IMR-90 (cell line): ENCODE data around the gene PPP1R16B. TPM values are rescaled to one million over a fixed set of nuclear protein-coding genes. Genes with fewer than 3 reads are reported as not detected.
A peak's percentile ranks its signal among the peaks of the same experiment; 100 is the strongest.

ENCODE experiments used
- ATAC-seq: fragments of 200-7000 bp; cut with Tn5 transposase; 2 replicates; pipeline ENCODE4 v1.9.1; 2020; ENCODE audit warnings: low read depth, mild to moderate bottlenecking, moderate library complexity
- BruUV-seq: library from RNA; stranded (reverse); fragments of 400-500 nt; replicated peaks from 2 replicates; lab custom pipeline; 2021; lab: Mats Ljungman, UMichigan
- CTCF ChIA-PET: fragments of 300-600 bp; formaldehyde crosslinking; extraction: SDS; loops from one replicate; lab custom pipeline; 2021; ENCODE audit warnings: antibody characterized with exemption; lab: Yijun Ruan, JAX
- POLR2A ChIA-PET: fragments of 300-600 bp; sonication (Branson Sonifier 250); formaldehyde crosslinking; loops from one replicate; lab custom pipeline; 2022; ENCODE audit warnings: antibody characterized with exemption; ENCODE audit not compliant: unreplicated experiment; lab: Charles Lee
- DNase-seq: peaks from one replicate; pipeline ENCODE4 v3.0.0; 2013
- H2AFZ ChIP-seq: replicated peaks from 2 replicates; pipeline ENCODE3; 2013; ENCODE audit warnings: low read length, mild to moderate bottlenecking; ENCODE audit not compliant: poor library complexity
- H2AK5ac ChIP-seq: 2 replicates; pipeline ENCODE4 v1.6.1; 2013; ENCODE audit warnings: low read depth, low read length, inconsistent platforms
- H2AK9ac ChIP-seq: replicated peaks from 2 replicates; pipeline ENCODE3; 2013; ENCODE audit warnings: mild to moderate bottlenecking, low read depth, low read length, moderate library complexity; ENCODE audit not compliant: poor library complexity
- H2BK120ac ChIP-seq: 2 replicates; pipeline ENCODE4 v1.6.1; 2013; ENCODE audit warnings: low read depth, low read length, inconsistent platforms
- H2BK15ac ChIP-seq: 3 replicates; pipeline ENCODE4 v1.6.1; 2013; ENCODE audit warnings: low read depth, low read length, inconsistent platforms
- H2BK20ac ChIP-seq: 2 replicates; pipeline ENCODE4 v1.6.1; 2013; ENCODE audit warnings: low read depth, mild to moderate bottlenecking, inconsistent platforms, low read length, moderate library complexity
- H2BK5ac ChIP-seq: 2 replicates; pipeline ENCODE4 v1.6.1; 2013; ENCODE audit warnings: mild to moderate bottlenecking, low read depth, low read length, inconsistent platforms; ENCODE audit not compliant: poor library complexity, severe bottlenecking
- H3K14ac ChIP-seq: replicated peaks from 2 replicates; pipeline ENCODE4 v1.6.1; 2013; ENCODE audit warnings: low read depth, low read length, inconsistent platforms
- H3K18ac ChIP-seq: 2 replicates; pipeline ENCODE4 v1.6.1; 2013; ENCODE audit warnings: low read depth, low read length, control low read depth
- H3K23ac ChIP-seq: 2 replicates; pipeline ENCODE4 v1.6.1; 2013; ENCODE audit warnings: low read depth, low read length, inconsistent platforms
- H3K27ac ChIP-seq: 2 replicates; pipeline ENCODE4 v1.5.1; 2013; ENCODE audit warnings: mild to moderate bottlenecking, control low read depth, low read length; ENCODE audit not compliant: insufficient read depth
- H3K27me3 ChIP-seq: 2 replicates; pipeline ENCODE4 v1.6.1; 2013; ENCODE audit warnings: low read length; ENCODE audit not compliant: control insufficient read depth, insufficient read depth
- H3K36me3 ChIP-seq: 2 replicates; pipeline ENCODE4 v1.6.1; 2013; ENCODE audit warnings: low read length, mixed read lengths; ENCODE audit not compliant: control insufficient read depth, insufficient read depth
- H3K4ac ChIP-seq: 2 replicates; pipeline ENCODE4 v1.6.1; 2013; ENCODE audit warnings: low read depth, low read length, inconsistent platforms
- H3K4me1 ChIP-seq: 2 replicates; pipeline ENCODE4 v1.6.1; 2013; ENCODE audit warnings: low read length, mixed read lengths; ENCODE audit not compliant: control insufficient read depth, insufficient read depth
- H3K4me2 ChIP-seq: 2 replicates; pipeline ENCODE4 v1.6.1; 2013; ENCODE audit warnings: low read depth, mild to moderate bottlenecking, control low read depth, low read length, moderate library complexity
- H3K4me3 ChIP-seq: 2 replicates; pipeline ENCODE4 v1.5.1; 2013; ENCODE audit warnings: low read depth, mild to moderate bottlenecking, control low read depth, low read length, moderate library complexity; ENCODE audit not compliant: insufficient read depth
- H3K56ac ChIP-seq: 2 replicates; pipeline ENCODE4 v1.6.1; 2013; ENCODE audit warnings: low read length, inconsistent platforms; ENCODE audit not compliant: insufficient read depth; ENCODE audit errors: extremely low read depth
- H3K79me1 ChIP-seq, 2 experiments: 2 replicates each; pipeline ENCODE4 v1.6.1; 2013; ENCODE audit warnings: low read length in 2 of 2, inconsistent platforms in 1 of 2, low read depth in 1 of 2
- H3K9ac ChIP-seq: 2 replicates; pipeline ENCODE4 v1.6.1; 2013; ENCODE audit warnings: low read depth, low read length, control low read depth
- H3K9me1 ChIP-seq: 2 replicates; pipeline ENCODE4 v1.6.1; 2013; ENCODE audit warnings: low read length, inconsistent platforms; ENCODE audit not compliant: insufficient read depth
- H3K9me3 ChIP-seq: 2 replicates; pipeline ENCODE4 v1.6.1; 2013; ENCODE audit warnings: low read length; ENCODE audit not compliant: control insufficient read depth, insufficient read depth
- H4K20me1 ChIP-seq: 2 replicates; pipeline ENCODE4 v1.6.1; 2013; ENCODE audit warnings: low read length, inconsistent platforms; ENCODE audit not compliant: insufficient read depth
- H4K5ac ChIP-seq: 2 replicates; pipeline ENCODE4 v1.6.1; 2013; ENCODE audit warnings: mild to moderate bottlenecking, low read depth, low read length, control low read depth
- H4K8ac ChIP-seq, 2 experiments: 2 replicates each; pipeline ENCODE4 v1.6.1; 2013; ENCODE audit warnings: low read depth in 2 of 2, low read length in 2 of 2, control low read depth in 1 of 2, inconsistent platforms in 1 of 2
- H4K91ac ChIP-seq: 2 replicates; pipeline ENCODE4 v1.6.1; 2013; ENCODE audit warnings: low read depth, low read length, inconsistent platforms; ENCODE audit not compliant: insufficient read depth
- BHLHE40 ChIP-seq: fragments of 150-350 bp; IDR thresholded peaks from 2 replicates; pipeline ENCODE4 v1.6.1; 2016; ENCODE audit warnings: mild to moderate bottlenecking, low read depth, low read length
- CEBPB ChIP-seq: IDR thresholded peaks from 2 replicates; pipeline ENCODE4 v1.6.1; 2012; ENCODE audit warnings: low read depth, low read length, improper control_type of control experiment
- CHD1 ChIP-seq: IDR thresholded peaks from 2 replicates; pipeline ENCODE4 v1.6.1; 2012; ENCODE audit warnings: low read depth, low read length, improper control_type of control experiment
- CTCF ChIP-seq: conservative IDR thresholded peaks from 2 replicates; pipeline ENCODE4 v1.5.1; 2012; ENCODE audit warnings: mild to moderate bottlenecking, low read depth, low read length, improper control_type of control experiment
- FOS ChIP-seq: fragments of 150-350 bp; IDR thresholded peaks from 2 replicates; pipeline ENCODE4 v1.6.1; 2016; ENCODE audit warnings: low read depth, low read length
- MAZ ChIP-seq: IDR thresholded peaks from 2 replicates; pipeline ENCODE4 v1.6.1; 2012; ENCODE audit warnings: low read depth, mild to moderate bottlenecking, low read length, improper control_type of control experiment, moderate library complexity, borderline replicate concordance
- MXI1 ChIP-seq: IDR thresholded peaks from 2 replicates; pipeline ENCODE4 v1.6.1; 2012; ENCODE audit warnings: low read depth, mild to moderate bottlenecking, low read length, moderate library complexity, borderline replicate concordance
- NFE2L2 ChIP-seq: fragments of 150-350 bp; IDR thresholded peaks from 2 replicates; pipeline ENCODE4 v1.6.1; 2016; ENCODE audit warnings: low read depth, mild to moderate bottlenecking, low read length
- RAD21 ChIP-seq: IDR thresholded peaks from 2 replicates; pipeline ENCODE4 v1.6.1; 2012; ENCODE audit warnings: low read length, improper control_type of control experiment
- RCOR1 ChIP-seq: IDR thresholded peaks from 2 replicates; pipeline ENCODE4 v1.6.1; 2012; ENCODE audit warnings: mild to moderate bottlenecking, low read length, improper control_type of control experiment; ENCODE audit not compliant: insufficient replicate concordance
- RFX5 ChIP-seq: IDR thresholded peaks from 2 replicates; pipeline ENCODE4 v1.8.0; 2012; ENCODE audit warnings: low read depth, mild to moderate bottlenecking, low read length, moderate library complexity
- SMC3 ChIP-seq: fragments of 150-350 bp; IDR thresholded peaks from 2 replicates; pipeline ENCODE4 v1.6.1; 2016; ENCODE audit warnings: low read depth, mild to moderate bottlenecking, antibody characterized with exemption, low read length, moderate library complexity
- USF2 ChIP-seq: fragments of 150-350 bp; IDR thresholded peaks from 2 replicates; pipeline ENCODE4 v1.6.1; 2017; ENCODE audit warnings: mild to moderate bottlenecking, antibody characterized with exemption, low read length, low read depth
- WGBS, 2 experiments: methylation state at CpG; one replicate each; pipeline versions ENCODE4 v1.1.5 to v1.1.7; 2013; ENCODE audit warnings: missing lambda C conversion rate in 2 of 2; ENCODE audit not compliant: insufficient read length in 1 of 2; ENCODE audit errors: extremely low coverage in 2 of 2; 5-methylcytosine and 5-hydroxymethylcytosine counted together
- dilution Hi-C: fragments of 300-500 bp; cut with HindIII; formaldehyde crosslinking; loops from one replicate; pipeline ENCODE4 v1.14.3; 2018; ENCODE audit warnings: low sequenced_read_pairs; ENCODE audit not compliant: unreplicated experiment
- in situ Hi-C: fragments of 300-500 bp; cut with MboI; formaldehyde crosslinking; loops from 3 replicates; pipeline ENCODE4 v1.14.3; 2019; ENCODE audit warnings: low sequenced_read_pairs, inconsistent platforms, mixed read lengths
- intact Hi-C: fragments of 100-400 bp; cut with micrococcal nuclease; formaldehyde crosslinking; loops from 2 replicates; pipeline ENCODE4 v1.10.0; 2022
- polyA plus RNA-seq, 3 experiments: library from polyadenylated mRNA; depleted of rRNA; stranded (reverse); fragments of >200 nt; gene quantifications; 2 replicates each; pipeline ENCODE4 v1.2.3, GENCODE V29; 2012; ENCODE audit warnings: low replicate concordance in 1 of 3
- total RNA-seq: library from RNA; depleted of rRNA; stranded (reverse); fragments of >200 nt; gene quantifications from 2 replicates; pipeline ENCODE4 v1.2.3, GENCODE V29; 2012

PPP1R16B gene
- total and polyA plus RNA-seq, 2 of the 4 experiments (the other 2 are of a cell fraction) = not detected

GRCh38 chr20:38935285-38935684 is 129.8 kb downstream of the PPP1R16B start:
- H3K9me1 ChIP-seq = peaks cover 26% of the 10 kb centered on the region
- H3K27ac ChIP-seq = no peak overlapping the region
- no peaks in the 10 kb centered on the region for H3K27me3 ChIP-seq
- no peak overlapping the region for H2BK15ac ChIP-seq
- H4K5ac ChIP-seq = no peak overlapping the region
- TF ChIP-seq MAZ = no peak
- TF ChIP-seq RFX5 = no peak
- peak; percentile 24; the same call in 1 of the 2 replicates for TF ChIP-seq RAD21
- TF ChIP-seq CTCF = peak; percentile 22; the same call in 1 of the 2 replicates
- peak; percentile 42; the same call in 1 of the 2 replicates for TF ChIP-seq CEBPB
- TF ChIP-seq RCOR1 = no peak
- TF ChIP-seq NFE2L2 = no peak
- no peak for TF ChIP-seq CHD1
- TF ChIP-seq SMC3 = no peak
- no peak for TF ChIP-seq BHLHE40
- TF ChIP-seq MXI1 = no peak
- no peak for TF ChIP-seq FOS
- TF ChIP-seq USF2 = no peak
- H3K36me3 ChIP-seq = no peaks in the 10 kb centered on the region
- peak overlapping the region in 1 of 2 experiments; percentile 52; a peak in 1 of 4 replicates for H4K8ac ChIP-seq
- dilution Hi-C loops = no loop called here
- no peak overlapping the region for H3K18ac ChIP-seq
- ATAC-seq = 0 out of 2 replicates have a peak, but pooled peaks have one; percentile 16
- no TSS peak for BruUV-seq
- no peak overlapping the region for H2BK20ac ChIP-seq
- H2BK120ac ChIP-seq = no peak overlapping the region
- DNase-seq = no peak
- POLR2A ChIA-PET = no interaction called here
- H3K4me1 ChIP-seq = peaks cover 10% of the 10 kb centered on the region
- no peak overlapping the region for H3K9ac ChIP-seq
- intact Hi-C loops = no loop called here
- no peak overlapping the region for H2BK5ac ChIP-seq
- no peak overlapping the region for H3K23ac ChIP-seq
- H2AK9ac ChIP-seq = no peak overlapping the region
- no peak overlapping the region for H3K4me3 ChIP-seq
- peaks cover 41 to 75% of the 10 kb centered on the region in 2 experiments for H3K79me1 ChIP-seq
- H4K20me1 ChIP-seq = peaks cover 7% of the 10 kb centered on the region; the same call in 1 of the 2 replicates
- H3K4me2 ChIP-seq = no peak overlapping the region
- H2AFZ ChIP-seq = no peak overlapping the region
- CTCF ChIA-PET = no interaction called here
- H3K14ac ChIP-seq = no peak overlapping the region
- in situ Hi-C loops = no loop called here
- no peaks in the 10 kb centered on the region for H3K9me3 ChIP-seq
- H3K56ac ChIP-seq = no peak overlapping the region
- no peak overlapping the region for H3K4ac ChIP-seq
- WGBS, 2 experiments = 40% methylated on average over 1 of the region's 3 CpGs; no CpG with 5 or more reads in 1 of the 2 experiments
- no peak overlapping the region for H2AK5ac ChIP-seq
- H4K91ac ChIP-seq = no peak overlapping the region
